HepG2 (cell line): Measurements from ENCODE around the gene PIM1.

ENCODE experiments used
- CBX2 ChIP-seq, 2 experiments: fragments of 200-600 bp in 1 of 2; sonication (generic); formaldehyde crosslinking in 1 of 2; IDR thresholded peaks; 2 replicates each; pipeline versions ENCODE4 v1.7.0 to v1.8.1; 2018 to 2022; ENCODE audit warnings: low read depth in 2 of 2, low read length in 1 of 2, mild to moderate bottlenecking in 1 of 2, missing genetic modification reagents in 1 of 2
- EZH2 ChIP-seq: conservative IDR thresholded peaks from 2 replicates; pipeline ENCODE4 v1.6.1; 2012; ENCODE audit warnings: mild to moderate bottlenecking, low read depth, low read length, moderate library complexity
- GPN1 ChIP-seq: sonication (generic); formaldehyde crosslinking; IDR thresholded peaks from 2 replicates; pipeline ENCODE4 v1.5.1; 2020; ENCODE audit warnings: missing genetic modification reagents, borderline replicate concordance
- HDAC1 ChIP-seq: sonication (generic); formaldehyde crosslinking; IDR thresholded peaks from 2 replicates; pipeline ENCODE4 v1.5.1; 2020; ENCODE audit warnings: mild to moderate bottlenecking, missing genetic modification reagents
- HDAC6 ChIP-seq: fragments of 200-600 bp; sonication (generic); IDR thresholded peaks from 2 replicates; pipeline ENCODE4 v1.7.0; 2017; ENCODE audit warnings: mild to moderate bottlenecking, antibody characterized with exemption, low read length, low read depth
- HOXA7 ChIP-seq: sonication (generic); formaldehyde crosslinking; IDR thresholded peaks from 2 replicates; pipeline ENCODE4 v1.8.1; 2022; ENCODE audit warnings: mild to moderate bottlenecking, missing genetic modification reagents, moderate library complexity
- RXRA ChIP-seq: sonication (generic); formaldehyde crosslinking; IDR thresholded peaks from 2 replicates; pipeline ENCODE4 v1.5.1; 2020; ENCODE audit warnings: missing genetic modification reagents
- ZBTB43 ChIP-seq: sonication (generic); formaldehyde crosslinking; conservative IDR thresholded peaks from 2 replicates; pipeline ENCODE4 v1.4.0; 2020; ENCODE audit warnings: missing genetic modification reagents
- ZNF224 ChIP-seq: sonication (generic); formaldehyde crosslinking; IDR thresholded peaks from 2 replicates; pipeline ENCODE4 v1.5.0; 2020; ENCODE audit warnings: mild to moderate bottlenecking, missing genetic modification reagents
- TF ChIP-seq, protein P1 (sequence below): sonication (generic); formaldehyde crosslinking; IDR thresholded peaks from 2 replicates; pipeline ENCODE4 v1.4.0; 2020; ENCODE audit warnings: missing genetic modification reagents
- TF ChIP-seq, protein P2 (sequence below): sonication (generic); formaldehyde crosslinking; IDR thresholded peaks from 2 replicates; pipeline ENCODE4 v1.5.0; 2020; ENCODE audit warnings: mild to moderate bottlenecking, missing genetic modification reagents, moderate library complexity

GRCh38 chr6:37192666-37193065 lies 22.7 kb downstream of the PIM1 start:
- TF ChIP-seq HDAC1, result no peak
- TF ChIP-seq, protein P1, sequence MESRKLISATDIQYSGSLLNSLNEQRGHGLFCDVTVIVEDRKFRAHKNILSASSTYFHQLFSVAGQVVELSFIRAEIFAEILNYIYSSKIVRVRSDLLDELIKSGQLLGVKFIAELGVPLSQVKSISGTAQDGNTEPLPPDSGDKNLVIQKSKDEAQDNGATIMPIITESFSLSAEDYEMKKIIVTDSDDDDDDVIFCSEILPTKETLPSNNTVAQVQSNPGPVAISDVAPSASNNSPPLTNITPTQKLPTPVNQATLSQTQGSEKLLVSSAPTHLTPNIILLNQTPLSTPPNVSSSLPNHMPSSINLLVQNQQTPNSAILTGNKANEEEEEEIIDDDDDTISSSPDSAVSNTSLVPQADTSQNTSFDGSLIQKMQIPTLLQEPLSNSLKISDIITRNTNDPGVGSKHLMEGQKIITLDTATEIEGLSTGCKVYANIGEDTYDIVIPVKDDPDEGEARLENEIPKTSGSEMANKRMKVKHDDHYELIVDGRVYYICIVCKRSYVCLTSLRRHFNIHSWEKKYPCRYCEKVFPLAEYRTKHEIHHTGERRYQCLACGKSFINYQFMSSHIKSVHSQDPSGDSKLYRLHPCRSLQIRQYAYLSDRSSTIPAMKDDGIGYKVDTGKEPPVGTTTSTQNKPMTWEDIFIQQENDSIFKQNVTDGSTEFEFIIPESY (CRISPR knock-in tag), result no peak
- TF ChIP-seq EZH2, result no peak
- TF ChIP-seq ZBTB43 (CRISPR knock-in tag), result no peak
- no peak for TF ChIP-seq HDAC6
- TF ChIP-seq GPN1, result no peak
- no peak for TF ChIP-seq RXRA (CRISPR knock-in tag)
- TF ChIP-seq HOXA7 (CRISPR knock-in tag), result no peak
- TF ChIP-seq CBX2 (IDR thresholded peaks at IDR 0.05; ENCODE audit: low read depth, low read length), result no peak
- TF ChIP-seq CBX2 (CRISPR knock-in tag; IDR thresholded peaks at IDR 0.05; ENCODE audit: low read depth), result no peak
- TF ChIP-seq, protein P2, sequence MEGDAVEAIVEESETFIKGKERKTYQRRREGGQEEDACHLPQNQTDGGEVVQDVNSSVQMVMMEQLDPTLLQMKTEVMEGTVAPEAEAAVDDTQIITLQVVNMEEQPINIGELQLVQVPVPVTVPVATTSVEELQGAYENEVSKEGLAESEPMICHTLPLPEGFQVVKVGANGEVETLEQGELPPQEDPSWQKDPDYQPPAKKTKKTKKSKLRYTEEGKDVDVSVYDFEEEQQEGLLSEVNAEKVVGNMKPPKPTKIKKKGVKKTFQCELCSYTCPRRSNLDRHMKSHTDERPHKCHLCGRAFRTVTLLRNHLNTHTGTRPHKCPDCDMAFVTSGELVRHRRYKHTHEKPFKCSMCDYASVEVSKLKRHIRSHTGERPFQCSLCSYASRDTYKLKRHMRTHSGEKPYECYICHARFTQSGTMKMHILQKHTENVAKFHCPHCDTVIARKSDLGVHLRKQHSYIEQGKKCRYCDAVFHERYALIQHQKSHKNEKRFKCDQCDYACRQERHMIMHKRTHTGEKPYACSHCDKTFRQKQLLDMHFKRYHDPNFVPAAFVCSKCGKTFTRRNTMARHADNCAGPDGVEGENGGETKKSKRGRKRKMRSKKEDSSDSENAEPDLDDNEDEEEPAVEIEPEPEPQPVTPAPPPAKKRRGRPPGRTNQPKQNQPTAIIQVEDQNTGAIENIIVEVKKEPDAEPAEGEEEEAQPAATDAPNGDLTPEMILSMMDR (CRISPR knock-in tag), result no peak
- no peak for TF ChIP-seq ZNF224 (CRISPR knock-in tag)
